NK-92 (cell line): ENCODE measurements around the gene AKAP13.
"Not testable (repeated sequence)": the region's sequence is repeated elsewhere in the genome, so short reads cannot be mapped to it uniquely, and the experiment has no call there.

Experiments
- DNase-seq: peaks from one replicate; lab custom pipeline; 2025; ENCODE audit not compliant: unreplicated experiment; lab: John Stamatoyannopoulos, UW

AKAP13 gene

DNA sequence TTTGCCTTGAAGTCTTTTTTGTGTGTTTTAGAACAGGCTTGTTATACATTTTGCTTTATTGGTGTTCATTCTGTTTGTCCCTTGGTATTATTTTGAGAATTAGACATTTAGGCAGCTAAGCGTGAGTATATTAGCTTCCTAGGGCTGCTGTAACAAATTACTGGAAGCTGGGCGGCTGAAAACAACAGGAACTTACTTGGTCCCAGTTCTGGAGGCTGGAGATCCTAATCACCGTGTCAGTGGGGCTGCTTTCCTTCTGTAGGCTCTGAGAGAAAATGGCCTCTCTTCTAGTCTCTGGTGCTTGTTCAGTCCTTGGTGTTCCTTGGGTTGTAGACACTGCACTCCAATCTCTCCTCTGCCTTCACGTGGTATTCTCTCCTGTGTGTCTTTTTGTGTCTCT is 272.1 kb downstream of the AKAP13 start:
- DNase-seq: no peak

DNA sequence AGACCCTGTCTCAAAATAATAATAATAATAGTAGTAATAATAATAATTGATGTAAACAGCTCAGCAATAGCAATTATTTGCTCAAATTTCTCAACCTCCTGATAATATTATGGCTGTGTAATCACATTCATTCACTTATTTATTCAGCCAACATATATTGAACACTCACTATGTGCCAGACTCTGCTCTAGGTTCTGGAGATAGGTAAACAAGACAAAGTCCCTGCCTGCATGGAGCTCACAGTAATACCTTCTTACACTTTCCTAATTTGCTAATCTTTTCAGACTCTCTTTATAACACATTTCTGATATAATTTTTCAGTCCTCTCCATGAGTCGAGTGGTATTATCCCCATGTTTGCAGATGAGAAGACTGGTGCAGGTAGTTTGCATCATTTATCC is 276.7 kb downstream of the AKAP13 start:
- DNase-seq: no peak

DNA sequence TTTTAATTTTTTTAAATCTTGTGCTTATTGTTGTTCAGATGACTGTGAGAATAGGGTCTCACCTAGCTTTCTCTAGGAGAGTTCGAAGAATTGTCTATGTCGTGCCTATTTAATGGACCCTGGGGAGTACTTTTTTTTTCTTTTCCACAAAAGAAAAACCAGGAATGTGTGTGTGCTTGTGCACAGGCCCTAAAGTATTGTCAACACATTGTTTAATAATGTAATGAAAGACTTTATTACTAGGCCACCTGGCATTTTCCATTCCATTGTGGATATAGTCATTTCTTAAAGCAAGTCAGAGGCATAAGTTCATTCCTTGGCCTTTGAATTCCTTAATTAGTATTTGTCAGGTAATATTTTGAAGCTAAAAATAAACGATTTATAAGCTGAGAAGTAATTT is 278.4 kb downstream of the AKAP13 start:
- no peak for DNase-seq

DNA sequence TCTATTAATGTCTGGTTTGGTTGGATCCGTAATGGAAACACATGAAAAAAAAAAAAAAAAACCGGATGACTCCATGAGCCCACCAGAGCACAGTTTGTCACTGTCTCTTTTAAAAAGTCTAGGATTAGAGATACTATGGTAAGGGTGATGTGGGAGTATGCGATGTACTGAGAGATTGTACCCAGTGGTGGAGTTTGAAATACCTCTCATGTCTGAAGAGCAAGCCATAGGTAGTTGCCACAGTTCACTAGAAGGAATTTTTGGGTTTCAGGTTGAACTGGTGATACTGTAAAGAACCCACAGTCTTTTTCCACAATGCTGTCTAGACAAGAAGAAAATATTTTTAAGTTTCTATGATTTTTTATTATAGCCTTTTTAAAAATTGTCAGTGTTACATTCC is 281.5 kb downstream of the AKAP13 start:
- DNase-seq: no peak

DNA sequence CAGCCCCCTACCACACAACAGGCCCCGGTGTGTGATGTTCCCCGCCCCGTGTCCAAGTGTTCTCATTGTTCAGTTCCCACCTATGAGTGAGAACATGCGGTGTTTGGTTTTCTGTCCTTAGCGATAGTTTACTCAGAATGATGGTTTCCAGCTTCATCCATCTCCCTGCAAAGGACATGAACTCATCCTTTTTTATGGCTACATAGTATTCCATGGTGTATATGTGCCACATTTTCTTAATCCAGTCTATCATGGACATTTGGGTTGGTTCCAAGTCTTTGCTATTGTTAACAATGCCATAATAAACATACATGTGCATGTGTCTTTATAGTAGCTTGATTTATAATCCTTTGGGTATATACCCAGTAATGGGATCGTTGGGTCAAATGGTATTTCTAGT is 285.3 kb downstream of the AKAP13 start:
- DNase-seq: not testable (repeated sequence)

DNA sequence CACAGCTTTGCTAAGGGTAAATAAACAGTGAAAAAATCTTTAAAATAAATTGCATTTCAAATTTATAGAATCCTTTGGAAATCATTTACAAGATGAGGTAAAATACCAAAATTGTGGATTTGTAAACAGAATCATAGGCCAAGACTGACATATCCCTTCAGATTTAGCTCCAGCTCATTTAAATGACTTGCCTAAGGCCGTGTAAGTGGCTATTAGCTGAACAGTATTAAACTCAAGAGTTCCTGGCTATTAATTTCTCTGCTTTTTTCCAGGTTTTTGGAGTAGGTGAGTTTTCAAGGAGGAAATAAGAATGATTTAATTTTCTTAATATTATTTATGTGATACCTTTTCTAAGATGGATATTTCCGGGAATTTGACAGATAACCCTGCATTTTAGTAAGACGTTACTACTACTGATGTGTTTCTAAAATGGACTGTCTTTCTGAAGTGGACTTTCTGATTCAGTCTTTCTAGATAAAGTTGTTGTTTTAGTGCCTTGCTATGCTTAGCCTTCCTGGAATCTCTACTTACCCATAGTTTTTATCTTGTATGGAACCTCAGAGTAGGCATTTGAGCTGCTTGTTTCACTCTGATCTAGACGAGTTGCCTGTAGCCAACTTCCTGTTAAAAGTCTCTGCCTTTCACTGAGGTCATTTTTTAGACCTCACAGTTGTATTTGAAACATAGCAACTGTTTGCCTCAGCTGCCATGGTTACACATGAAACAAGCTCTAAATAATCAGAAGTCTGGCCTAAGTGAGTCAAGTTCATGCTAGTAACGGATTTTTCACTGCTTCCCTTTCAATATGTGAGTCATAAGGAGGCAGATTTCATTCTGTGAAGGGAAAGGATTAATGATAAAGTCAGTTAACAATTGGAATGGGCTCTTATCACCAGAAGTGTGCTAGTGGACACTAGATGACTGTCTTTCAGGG is 287.4 kb downstream of the AKAP13 start:
- DNase-seq: no peak

DNA sequence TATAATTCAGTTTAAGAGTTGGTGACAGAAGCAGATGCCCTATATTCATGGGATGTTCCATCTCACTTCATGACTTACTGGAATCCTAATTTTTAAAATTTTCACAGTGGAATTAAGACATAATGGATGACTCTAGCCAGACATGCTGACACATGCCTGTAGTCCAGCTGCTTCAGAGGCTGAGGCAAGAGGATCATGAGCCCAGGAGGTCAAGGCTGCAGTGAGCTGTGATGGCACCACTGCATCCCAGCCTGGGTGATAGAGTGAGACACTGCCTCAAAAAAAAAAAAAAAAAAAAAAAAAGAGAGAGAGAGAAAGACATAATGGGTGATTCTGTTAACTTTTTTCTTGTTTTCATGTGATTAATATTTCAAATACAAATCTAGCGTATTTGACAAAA is 290.8 kb downstream of the AKAP13 start:
- no peak for DNase-seq

DNA sequence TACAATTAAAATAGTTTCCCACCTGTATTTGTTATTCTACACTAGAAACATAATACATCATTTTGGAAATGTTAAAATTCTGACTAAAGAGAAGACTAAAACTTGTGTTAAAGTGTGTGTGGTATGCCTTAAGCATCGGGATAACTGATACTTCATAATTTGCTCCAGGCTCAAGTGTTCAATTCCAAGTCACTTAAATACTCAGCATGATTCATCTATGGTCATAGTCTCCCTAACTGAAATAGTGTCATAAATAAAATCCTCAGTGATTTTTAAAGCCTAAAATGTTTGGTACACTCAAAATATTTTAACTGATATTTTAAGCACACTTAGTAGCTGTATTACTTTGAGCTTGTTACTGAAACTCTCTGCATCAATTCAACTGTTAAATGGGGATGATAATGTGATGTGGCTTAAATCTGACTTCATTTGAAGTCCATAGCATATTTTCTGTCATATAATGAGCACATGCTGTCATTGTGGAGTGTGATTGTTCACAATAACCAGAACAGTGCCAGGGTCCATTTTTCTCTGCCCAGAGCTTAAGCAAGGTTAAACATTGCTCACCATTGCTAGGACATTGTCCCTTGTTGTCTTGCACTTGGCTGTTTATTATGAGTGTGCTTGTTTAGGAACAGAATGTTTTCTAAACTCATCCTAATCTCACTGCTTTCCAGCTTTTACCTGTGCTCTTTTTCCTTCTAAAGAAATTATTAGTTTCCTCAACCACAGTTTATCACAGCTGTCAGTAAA is 292.1 kb downstream of the AKAP13 start:
- no peak for DNase-seq

DNA sequence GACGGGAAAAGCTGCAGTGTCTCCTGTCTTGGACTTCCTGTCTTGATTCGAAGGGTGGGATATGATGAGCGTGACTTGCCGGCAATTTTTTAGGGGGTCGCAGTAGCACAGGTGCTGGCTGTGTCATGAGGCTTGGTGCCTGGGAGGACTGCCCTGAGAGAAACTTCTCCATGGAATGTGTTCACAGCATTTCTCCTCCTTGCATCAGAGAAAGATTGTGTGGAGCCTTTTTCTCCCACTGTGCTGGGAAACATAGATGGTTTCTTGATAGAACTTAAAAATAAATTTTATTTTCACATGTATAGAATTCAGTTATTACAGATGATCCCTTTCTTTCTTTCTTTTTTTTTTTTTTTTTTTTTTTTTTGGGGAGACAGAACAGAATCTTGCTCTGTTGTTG is 292.9 kb downstream of the AKAP13 start:
- DNase-seq: no peak

DNA sequence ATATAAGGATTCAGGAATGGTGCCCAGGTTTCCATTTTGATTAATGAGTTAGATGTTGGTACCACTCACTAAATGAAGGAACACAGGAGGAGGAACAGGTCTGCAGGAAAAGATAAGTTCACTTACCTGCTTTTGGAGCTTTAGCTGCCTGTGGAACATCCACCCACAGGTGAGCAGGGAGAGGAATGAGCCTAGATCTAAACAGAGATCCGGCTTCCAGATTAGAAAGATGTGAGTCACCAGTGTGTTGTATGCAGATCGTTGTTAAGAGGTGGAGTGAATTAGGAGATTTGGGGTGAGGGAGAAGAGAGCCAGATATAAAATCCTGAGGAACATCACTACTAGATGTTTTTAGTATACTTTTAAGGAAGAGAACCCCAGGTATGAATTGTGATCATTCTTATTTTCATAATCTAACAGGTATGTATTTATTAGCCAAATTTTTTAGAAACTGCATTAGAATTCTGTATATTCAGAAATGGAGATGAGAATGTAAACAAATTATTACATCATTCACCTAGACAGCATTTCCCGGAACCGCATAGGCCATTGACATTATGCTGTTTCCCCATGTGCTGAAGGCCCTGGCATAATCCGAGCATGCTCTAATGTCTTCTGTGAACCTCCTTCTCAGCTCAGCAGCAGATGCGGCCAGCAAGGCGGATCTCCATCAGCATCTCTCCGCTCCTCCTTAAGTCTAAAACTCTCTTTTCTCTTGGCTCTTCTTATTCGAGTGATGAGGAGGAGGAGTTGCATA is 296.1 kb downstream of the AKAP13 start:
- no peak for DNase-seq

DNA sequence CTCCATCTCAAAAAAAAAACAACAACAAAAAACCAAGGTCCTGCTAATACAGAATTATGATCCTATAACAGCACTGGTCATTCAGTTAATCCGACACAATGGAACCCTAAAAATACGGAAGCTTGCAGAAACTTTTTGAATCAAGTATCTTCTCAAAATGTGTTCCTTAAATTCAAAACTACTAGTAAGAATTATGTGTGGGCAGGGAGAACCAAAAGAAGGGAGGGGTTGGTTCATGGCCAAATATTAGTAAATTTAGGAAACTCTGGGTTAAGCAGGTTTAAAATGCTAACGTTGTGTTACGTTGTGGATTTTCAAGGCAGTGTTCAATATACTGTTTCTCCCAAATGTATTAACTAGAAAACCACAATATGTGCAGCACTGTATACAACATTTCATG is 298.8 kb downstream of the AKAP13 start:
- DNase-seq: no peak

DNA sequence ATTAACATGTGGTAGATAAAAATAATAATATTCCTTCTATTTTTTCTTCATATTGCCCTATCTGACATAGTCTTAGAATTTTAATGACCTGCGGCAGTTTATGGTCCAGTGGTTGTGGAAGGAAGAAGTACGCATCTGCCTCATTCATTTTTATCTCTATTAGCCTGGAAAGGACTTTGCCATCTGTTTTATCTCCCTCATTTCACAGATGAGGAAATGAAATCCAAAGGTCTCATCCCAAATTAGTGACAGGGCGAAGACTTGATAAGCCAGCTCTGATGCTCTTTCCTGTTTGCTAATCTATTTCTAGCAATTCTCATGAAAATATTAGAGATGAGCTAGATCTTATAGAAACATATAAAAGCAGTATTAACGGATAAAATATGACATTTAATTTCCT is 301.0 kb downstream of the AKAP13 start:
- DNase-seq: no peak

DNA sequence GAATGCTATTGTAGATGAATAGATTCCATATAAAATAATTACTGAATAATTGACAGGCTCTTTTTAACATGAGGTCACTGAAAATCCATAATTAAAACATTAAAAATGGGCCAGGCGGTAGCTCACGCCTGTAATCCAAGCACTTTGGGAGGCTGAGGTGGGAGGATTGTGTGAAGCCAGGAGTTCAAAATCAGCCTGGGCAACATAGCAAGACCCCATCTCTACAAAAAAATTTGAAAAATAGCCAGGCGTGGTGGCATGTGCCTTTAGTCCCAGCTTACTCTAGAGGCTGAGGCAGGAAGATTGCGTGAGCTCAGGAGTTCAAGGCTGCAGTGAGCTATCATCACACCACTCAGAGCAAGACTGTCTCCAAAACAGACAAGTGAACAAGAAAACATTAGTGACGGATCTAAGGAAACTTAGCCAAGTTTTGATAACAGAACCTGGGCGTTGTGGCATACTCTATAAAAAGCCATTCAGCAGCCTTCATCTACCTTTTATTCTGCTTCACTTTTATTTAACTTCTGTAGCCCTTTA is 303.8 kb downstream of the AKAP13 start:
- DNase-seq: no peak

DNA sequence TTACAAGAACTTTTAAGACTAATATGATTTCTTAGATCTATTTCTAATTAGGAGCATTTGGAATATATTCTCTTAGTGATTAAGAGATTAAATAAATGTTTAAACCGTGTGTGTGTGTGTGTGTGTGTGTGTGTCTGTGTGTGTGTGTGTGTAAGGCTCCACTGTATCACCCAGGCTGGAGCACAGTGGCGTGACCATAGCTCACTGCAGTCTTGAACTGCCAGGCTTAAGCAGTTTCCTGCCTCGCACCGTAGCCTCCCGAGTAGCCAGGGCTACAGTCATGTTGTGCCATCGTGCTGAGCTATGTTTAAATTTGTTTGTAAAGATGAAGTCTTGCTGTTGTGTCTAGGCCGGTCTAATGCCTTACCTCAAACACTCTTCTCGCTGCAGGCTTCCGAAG is 305.0 kb downstream of the AKAP13 start:
- DNase-seq: no peak

DNA sequence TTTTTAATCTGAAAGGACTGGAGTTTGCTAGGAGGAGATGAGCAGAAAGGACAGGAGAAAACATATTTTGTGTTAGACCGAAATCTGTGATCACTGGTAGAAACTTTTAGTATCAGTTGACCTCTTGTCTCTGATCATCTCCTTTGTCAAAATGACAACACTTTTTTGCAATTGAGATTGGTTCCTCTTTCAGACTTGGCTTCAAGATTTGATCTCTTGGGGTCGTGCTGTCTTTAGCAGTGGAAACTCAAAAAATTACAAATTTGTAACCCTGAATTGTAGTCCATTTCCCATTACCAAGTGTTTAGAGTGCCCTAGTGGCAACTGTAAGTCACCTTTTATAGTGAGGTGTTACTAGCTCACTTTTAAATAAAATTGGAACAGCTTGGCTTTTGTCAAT is 306.9 kb downstream of the AKAP13 start:
- no peak for DNase-seq

DNA sequence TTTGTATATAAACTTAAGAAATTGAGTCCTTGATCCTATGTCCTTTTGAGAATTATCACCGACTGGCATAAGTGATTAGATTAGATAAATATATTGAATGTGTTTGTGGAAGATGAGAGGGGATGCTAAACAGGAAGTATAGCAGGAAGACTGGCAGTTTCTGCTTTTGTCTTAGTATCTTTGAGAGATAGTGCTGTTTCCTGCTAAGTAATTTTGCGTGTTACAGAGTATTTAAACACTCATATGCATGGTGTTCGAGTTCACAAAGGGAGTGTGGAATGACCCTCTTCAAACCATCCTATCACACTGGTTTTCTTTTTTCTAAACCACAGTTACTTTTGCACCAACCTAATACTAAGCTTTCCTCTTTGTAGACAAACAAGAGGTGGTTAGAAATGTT is 308.3 kb downstream of the AKAP13 start:
- DNase-seq: no peak

DNA sequence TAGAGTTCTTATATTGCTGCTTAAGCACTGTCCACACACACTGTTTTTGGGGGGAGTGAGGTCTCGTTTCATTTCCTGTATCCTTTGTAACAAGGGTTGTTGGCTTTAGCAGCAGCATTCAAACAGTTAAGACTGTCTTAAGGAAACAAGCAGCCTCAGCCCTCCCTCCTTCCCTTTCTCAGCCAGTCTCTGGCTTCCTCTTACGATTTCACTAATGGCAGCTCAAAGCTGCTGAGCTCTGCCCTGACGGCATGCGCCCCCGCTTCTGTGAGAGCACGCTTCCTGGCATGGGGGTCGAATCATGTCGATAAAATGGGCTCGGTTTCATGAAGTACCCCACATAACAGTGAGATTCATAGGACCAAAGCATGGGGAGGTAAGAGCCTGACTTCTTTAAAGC is 309.3 kb downstream of the AKAP13 start:
- DNase-seq: no peak

DNA sequence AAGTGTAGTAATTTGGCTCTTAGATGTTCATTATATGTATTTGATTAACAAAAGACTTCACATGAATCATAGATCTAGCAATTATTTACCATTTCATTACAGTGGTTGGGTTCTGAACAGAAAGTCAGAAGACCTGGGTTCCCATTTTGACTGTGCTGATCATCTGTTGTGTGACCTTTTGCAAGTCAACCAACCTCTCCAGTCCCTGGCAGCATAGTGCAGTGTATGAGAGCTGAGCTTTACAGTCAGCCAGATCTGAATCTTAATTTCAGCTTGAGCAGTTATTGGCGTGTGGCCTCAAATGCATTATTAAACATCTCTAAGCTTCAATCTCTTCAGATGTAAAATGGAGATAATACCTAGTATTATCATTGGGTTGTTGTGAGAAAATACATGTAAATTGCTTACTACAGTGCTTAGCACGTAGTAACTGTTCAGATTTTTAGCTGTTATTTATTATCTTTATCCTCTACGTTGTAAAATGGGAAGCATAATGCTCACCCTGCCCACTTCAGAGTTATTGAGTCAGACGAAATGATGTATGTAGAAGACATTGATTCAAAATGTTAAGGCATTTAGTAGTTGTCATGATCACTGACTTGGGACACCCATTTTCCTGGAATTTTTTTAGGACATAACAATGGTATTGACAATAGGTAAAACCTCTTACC is 310.3 kb downstream of the AKAP13 start:
- no peak for DNase-seq

DNA sequence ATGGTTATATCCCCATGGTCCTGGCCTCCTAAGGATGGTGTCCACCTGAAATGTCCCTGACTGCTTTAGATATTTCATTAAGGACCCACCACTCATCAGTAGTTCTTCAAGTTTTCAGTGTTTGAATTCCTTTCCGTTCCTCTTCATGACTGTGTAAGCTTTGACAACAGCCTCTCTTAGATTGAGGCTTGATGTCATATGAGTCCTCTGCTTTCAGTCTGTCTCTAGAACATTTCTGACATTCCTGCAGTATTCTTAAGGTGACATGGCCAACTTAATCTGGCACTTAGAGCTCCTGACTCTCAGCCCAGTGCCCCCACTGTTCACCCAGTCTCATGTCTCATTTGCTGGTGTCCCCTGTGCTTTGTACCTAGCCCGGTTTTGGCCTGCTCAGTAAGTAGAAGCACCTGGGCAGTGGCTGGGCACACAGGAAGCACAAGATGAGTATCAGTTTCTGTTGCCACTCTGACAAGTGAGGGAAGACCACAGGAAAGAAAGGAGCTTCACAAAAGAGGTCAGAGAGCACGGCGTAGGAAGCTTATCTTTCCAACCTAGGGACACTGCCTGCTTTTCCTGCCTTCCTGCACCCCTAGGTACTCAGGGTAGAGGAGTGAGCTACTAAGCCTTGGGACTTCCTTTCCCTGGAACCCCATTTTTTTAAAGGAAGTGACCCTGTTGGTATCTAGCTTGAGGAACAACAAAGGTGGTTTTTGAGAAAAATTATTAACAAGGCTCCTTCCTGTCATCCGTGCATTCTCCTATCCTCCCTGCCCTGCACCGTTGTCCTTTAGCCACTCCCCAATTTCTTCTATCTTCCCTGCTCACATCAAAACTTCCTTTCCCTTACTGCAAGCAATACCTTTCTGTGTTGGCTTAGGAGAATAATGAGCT is 311.2 kb downstream of the AKAP13 start:
- DNase-seq: no peak

DNA sequence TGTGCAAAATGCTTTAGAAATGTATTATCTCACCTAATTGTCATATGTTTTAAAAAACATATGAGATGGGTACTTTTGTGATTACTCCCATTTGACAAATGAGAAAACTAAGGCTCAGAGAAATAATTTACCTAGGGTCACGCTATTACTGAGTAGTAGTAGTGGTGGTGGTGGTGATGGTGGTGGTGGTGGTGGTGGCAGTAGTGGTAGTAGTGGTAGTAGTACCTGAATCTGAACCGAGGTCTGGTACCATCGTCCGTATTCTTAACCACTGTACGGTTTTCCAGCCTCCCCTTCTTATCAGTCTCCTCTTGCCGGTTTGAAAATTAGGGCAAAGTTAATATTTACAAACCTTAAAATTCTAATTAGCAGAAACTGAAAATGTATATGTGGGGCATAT is 311.9 kb downstream of the AKAP13 start:
- DNase-seq: no peak
